ENCODE measurements around the gene CCDC28A. TPM values are rescaled to one million over a fixed set of nuclear protein-coding genes. Genes with fewer than 3 reads are reported as not detected.
"Not testable (repeated sequence)": the region's sequence is repeated elsewhere in the genome, so short reads cannot be mapped to it uniquely, and the experiment has no call there.

CCDC28A gene
- total RNA-seq: 1 to 10 TPM; 7.2 to 8.4 (median 8.2) TPM

GRCh38 chr6:138773177-138774091 is at the start of gene CCDC28A:
Gene CCDC28A, plus strand, starts transcription at chr6:138773769. Its CDS starts 2,352 bp downstream, at chr6:138776121.
- no peaks in the 10 kb centered on the region for H3K27me3 Mint-ChIP-seq (ENCODE audit: low read depth)
- H3K4me3 Mint-ChIP-seq: peak within 1 kb of the TSS; percentile 96
- peaks cover 13% of the 10 kb centered on the region for H3K36me3 Mint-ChIP-seq (ENCODE audit: insufficient read depth)
- DNase-seq (peak; percentile 88), ATAC-seq (peak; percentile 90 to 91)
- no peaks in the 10 kb centered on the region for H3K9me3 Mint-ChIP-seq
- H3K4me1 Mint-ChIP-seq (ENCODE audit: low read depth): peaks cover 15% of the 10 kb centered on the region

GRCh38 chr6:138724015-138724414 is 49.6 kb upstream of the CCDC28A start:
- Mint-ChIP-seq H3K4me1 (ENCODE audit: low read depth) (no peaks in the 10 kb centered on the region), H3K36me3 (ENCODE audit: insufficient read depth) (no peaks in the 10 kb centered on the region), H3K4me3 (no peak overlapping the region), H3K9me3 (no peaks in the 10 kb centered on the region), H3K27me3 (ENCODE audit: low read depth) (peaks cover 3% of the 10 kb centered on the region)
- no peak for DNase-seq
- ATAC-seq: no peak

GRCh38 chr6:138726066-138726756 is 47.4 kb upstream of the CCDC28A start:
- Mint-ChIP-seq H3K4me1 (ENCODE audit: low read depth) (no peaks in the 10 kb centered on the region), H3K27me3 (ENCODE audit: low read depth) (peaks cover 8% of the 10 kb centered on the region), H3K4me3 (no peak overlapping the region), H3K9me3 (no peaks in the 10 kb centered on the region), H3K36me3 (ENCODE audit: insufficient read depth) (no peaks in the 10 kb centered on the region)
- DNase-seq (no peak), ATAC-seq (no peak)

GRCh38 chr6:138726757-138727097 is 46.8 kb upstream of the CCDC28A start:
- H3K36me3 Mint-ChIP-seq (ENCODE audit: insufficient read depth): no peaks in the 10 kb centered on the region
- H3K4me3 Mint-ChIP-seq: no peak overlapping the region
- ATAC-seq: no peak
- no peaks in the 10 kb centered on the region for H3K9me3 Mint-ChIP-seq
- H3K4me1 Mint-ChIP-seq (ENCODE audit: low read depth): no peaks in the 10 kb centered on the region
- no peak for DNase-seq
- peaks cover 10% of the 10 kb centered on the region for H3K27me3 Mint-ChIP-seq (ENCODE audit: low read depth)

- H3K27me3 Mint-ChIP-seq (ENCODE audit: low read depth): peaks cover 10% of the 10 kb centered on the region
- no peak for ATAC-seq
- no peak overlapping the region for H3K4me3 Mint-ChIP-seq
- H3K9me3 Mint-ChIP-seq: no peaks in the 10 kb centered on the region
- H3K36me3 Mint-ChIP-seq (ENCODE audit: insufficient read depth): no peaks in the 10 kb centered on the region
- no peak for DNase-seq
- H3K4me1 Mint-ChIP-seq (ENCODE audit: low read depth): no peaks in the 10 kb centered on the region
Measured at GRCh38 chr6:138727182-138727581, 46.4 kb upstream of the CCDC28A start.

GRCh38 chr6:138728662-138729061 is 44.9 kb upstream of the CCDC28A start:
- ATAC-seq (no peak), DNase-seq (no peak)
- Mint-ChIP-seq H3K36me3 (ENCODE audit: insufficient read depth) (no peaks in the 10 kb centered on the region), H3K4me1 (ENCODE audit: low read depth) (no peaks in the 10 kb centered on the region), H3K9me3 (no peaks in the 10 kb centered on the region), H3K4me3 (no peak overlapping the region), H3K27me3 (ENCODE audit: low read depth) (peaks cover 10% of the 10 kb centered on the region)

- H3K4me1 Mint-ChIP-seq (ENCODE audit: low read depth); H3K4me3 Mint-ChIP-seq; H3K36me3 Mint-ChIP-seq (ENCODE audit: insufficient read depth); H3K9me3 Mint-ChIP-seq; DNase-seq; ATAC-seq: not testable (repeated sequence)
- peaks cover 10% of the 10 kb centered on the region for H3K27me3 Mint-ChIP-seq (ENCODE audit: low read depth)
Measured at GRCh38 chr6:138730037-138730436, 43.5 kb upstream of the CCDC28A start.

- peaks cover 2% of the 10 kb centered on the region for H3K36me3 Mint-ChIP-seq (ENCODE audit: insufficient read depth)
- DNase-seq (no peak), ATAC-seq (no peak)
- H3K4me1 Mint-ChIP-seq (ENCODE audit: low read depth): no peaks in the 10 kb centered on the region
- H3K9me3 Mint-ChIP-seq: peaks cover 8% of the 10 kb centered on the region
- H3K27me3 Mint-ChIP-seq (ENCODE audit: low read depth): peaks cover 6% of the 10 kb centered on the region
- no peak overlapping the region for H3K4me3 Mint-ChIP-seq
Measured at GRCh38 chr6:138734585-138734984, 39.0 kb upstream of the CCDC28A start.

- no peak for ATAC-seq
- H3K9me3 Mint-ChIP-seq: peaks cover 11% of the 10 kb centered on the region
- DNase-seq: no peak
- peaks cover 1% of the 10 kb centered on the region for H3K27me3 Mint-ChIP-seq (ENCODE audit: low read depth)
- no peaks in the 10 kb centered on the region for H3K4me1 Mint-ChIP-seq (ENCODE audit: low read depth)
- H3K4me3 Mint-ChIP-seq: no peak overlapping the region
- peaks cover 2% of the 10 kb centered on the region for H3K36me3 Mint-ChIP-seq (ENCODE audit: insufficient read depth)
Measured at GRCh38 chr6:138736640-138737039, 36.9 kb upstream of the CCDC28A start.

- Mint-ChIP-seq H3K4me1 (ENCODE audit: low read depth) (no peaks in the 10 kb centered on the region), H3K4me3 (no peak overlapping the region), H3K36me3 (ENCODE audit: insufficient read depth) (no peaks in the 10 kb centered on the region), H3K9me3 (no peaks in the 10 kb centered on the region), H3K27me3 (ENCODE audit: low read depth) (no peaks in the 10 kb centered on the region)
- DNase-seq (no peak), ATAC-seq (no peak)
Measured at GRCh38 chr6:138752017-138752416, 21.6 kb upstream of the CCDC28A start.

- no peaks in the 10 kb centered on the region for H3K36me3 Mint-ChIP-seq (ENCODE audit: insufficient read depth)
- DNase-seq: no peak
- H3K9me3 Mint-ChIP-seq: no peaks in the 10 kb centered on the region
- no peaks in the 10 kb centered on the region for H3K27me3 Mint-ChIP-seq (ENCODE audit: low read depth)
- no peaks in the 10 kb centered on the region for H3K4me1 Mint-ChIP-seq (ENCODE audit: low read depth)
- no peak overlapping the region for H3K4me3 Mint-ChIP-seq
- ATAC-seq: no peak
Measured at GRCh38 chr6:138757136-138757535, 16.4 kb upstream of the CCDC28A start.

- no peaks in the 10 kb centered on the region for H3K9me3 Mint-ChIP-seq
- no peaks in the 10 kb centered on the region for H3K36me3 Mint-ChIP-seq (ENCODE audit: insufficient read depth)
- no peak for DNase-seq
- no peaks in the 10 kb centered on the region for H3K27me3 Mint-ChIP-seq (ENCODE audit: low read depth)
- no peak for ATAC-seq
- no peak overlapping the region for H3K4me3 Mint-ChIP-seq
- H3K4me1 Mint-ChIP-seq (ENCODE audit: low read depth): no peaks in the 10 kb centered on the region
Measured at GRCh38 chr6:138765896-138766655, 7.5 kb upstream of the CCDC28A start.

GRCh38 chr6:138769102-138769676 is 4.4 kb upstream of the CCDC28A start:
- H3K4me1 Mint-ChIP-seq (ENCODE audit: low read depth): peaks cover 8% of the 10 kb centered on the region
- ATAC-seq (no peak), DNase-seq (no peak)
- no peaks in the 10 kb centered on the region for H3K27me3 Mint-ChIP-seq (ENCODE audit: low read depth)
- H3K36me3 Mint-ChIP-seq (ENCODE audit: insufficient read depth): no peaks in the 10 kb centered on the region
- H3K9me3 Mint-ChIP-seq: no peaks in the 10 kb centered on the region
- no peak overlapping the region for H3K4me3 Mint-ChIP-seq

- Mint-ChIP-seq H3K4me3 (peak overlapping the region; percentile 96), H3K4me1 (ENCODE audit: low read depth) (peaks cover 14% of the 10 kb centered on the region), H3K36me3 (ENCODE audit: insufficient read depth) (peaks cover 6% of the 10 kb centered on the region), H3K9me3 (no peaks in the 10 kb centered on the region), H3K27me3 (ENCODE audit: low read depth) (no peaks in the 10 kb centered on the region)
- no peak for DNase-seq
- ATAC-seq: no peak
Measured at GRCh38 chr6:138772596-138773176, 883 bp upstream of the CCDC28A start.

Measured in activated T-cell treated with anti-CD3 and anti-CD28 coated beads, Interleukin-2, amount 50 U/mL, for 4 hours (primary cell).